ENCODE measurements around the gene GPC6.

GPC6 gene

DNA sequence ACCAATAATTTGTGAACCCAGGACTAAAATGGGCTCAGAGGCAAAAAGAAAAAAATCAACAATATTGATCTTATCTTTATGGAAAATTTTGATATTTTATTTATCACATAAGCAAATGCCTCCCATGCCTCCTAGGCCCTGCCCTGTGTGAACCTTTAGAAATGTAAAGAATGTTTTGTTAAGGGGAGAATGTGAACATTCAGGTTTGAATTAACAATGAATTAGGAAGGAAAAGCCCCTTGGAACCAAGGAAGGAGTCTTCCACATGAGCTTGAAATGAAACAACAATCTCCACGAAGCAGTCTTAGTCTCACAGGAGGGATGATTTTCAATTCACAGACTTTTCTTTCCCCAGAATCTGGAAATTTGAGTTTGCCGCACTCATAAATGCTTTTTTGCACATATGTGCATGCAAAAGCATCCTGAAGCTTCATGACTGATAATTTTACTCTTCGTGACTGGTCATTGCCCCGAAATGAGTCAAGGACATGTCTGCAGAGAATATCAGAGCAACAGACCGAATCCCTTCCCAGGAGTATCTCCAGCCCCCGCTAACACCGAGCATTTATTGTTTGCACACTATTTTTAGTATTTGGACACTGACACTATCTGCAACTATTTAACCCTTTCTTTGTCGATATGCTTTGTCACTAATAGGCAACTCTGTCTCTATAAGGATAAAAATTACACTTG, 1117.7 kb downstream of the GPC6 start:
- no peak for DNase-seq

DNA sequence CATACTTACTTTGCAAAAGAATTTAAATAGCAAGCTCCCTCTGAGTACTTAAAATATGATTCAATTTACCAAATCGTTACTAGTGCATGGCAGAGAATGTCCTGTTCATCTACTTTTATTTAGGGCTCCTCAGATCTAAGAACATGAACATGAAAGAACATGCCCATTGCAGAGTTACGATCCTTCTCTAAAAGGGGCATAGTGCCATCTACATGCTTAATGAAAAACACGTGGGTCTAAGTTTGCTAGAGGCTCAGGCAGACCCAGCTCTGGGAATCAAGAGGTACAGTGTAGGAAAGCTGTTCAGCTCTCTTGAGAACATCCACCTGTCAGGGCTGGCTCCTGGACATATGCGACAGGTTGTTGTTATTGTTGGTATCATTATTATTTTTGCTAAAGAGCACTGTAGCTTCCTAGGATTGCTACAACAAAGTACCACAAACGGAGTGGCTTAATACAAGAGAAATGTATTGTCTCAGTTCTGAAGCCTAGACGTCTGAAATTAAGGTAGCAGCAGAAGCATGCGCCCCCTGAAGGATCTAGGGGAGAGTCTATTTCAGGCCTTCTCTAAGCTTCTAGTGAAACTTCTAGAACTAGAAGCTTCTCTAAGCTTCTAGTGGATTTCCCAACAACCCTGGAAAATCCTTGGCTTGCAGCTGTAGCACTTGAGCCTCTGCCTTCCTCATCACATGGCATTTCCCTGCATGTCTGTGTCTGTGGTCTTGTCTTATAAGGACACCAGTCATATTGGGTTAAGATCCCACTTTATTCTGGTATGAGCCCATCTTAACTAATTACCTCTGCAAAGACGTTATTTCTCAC, 1119.0 kb downstream of the GPC6 start:
- DNase-seq, result peak; percentile 56

DNA sequence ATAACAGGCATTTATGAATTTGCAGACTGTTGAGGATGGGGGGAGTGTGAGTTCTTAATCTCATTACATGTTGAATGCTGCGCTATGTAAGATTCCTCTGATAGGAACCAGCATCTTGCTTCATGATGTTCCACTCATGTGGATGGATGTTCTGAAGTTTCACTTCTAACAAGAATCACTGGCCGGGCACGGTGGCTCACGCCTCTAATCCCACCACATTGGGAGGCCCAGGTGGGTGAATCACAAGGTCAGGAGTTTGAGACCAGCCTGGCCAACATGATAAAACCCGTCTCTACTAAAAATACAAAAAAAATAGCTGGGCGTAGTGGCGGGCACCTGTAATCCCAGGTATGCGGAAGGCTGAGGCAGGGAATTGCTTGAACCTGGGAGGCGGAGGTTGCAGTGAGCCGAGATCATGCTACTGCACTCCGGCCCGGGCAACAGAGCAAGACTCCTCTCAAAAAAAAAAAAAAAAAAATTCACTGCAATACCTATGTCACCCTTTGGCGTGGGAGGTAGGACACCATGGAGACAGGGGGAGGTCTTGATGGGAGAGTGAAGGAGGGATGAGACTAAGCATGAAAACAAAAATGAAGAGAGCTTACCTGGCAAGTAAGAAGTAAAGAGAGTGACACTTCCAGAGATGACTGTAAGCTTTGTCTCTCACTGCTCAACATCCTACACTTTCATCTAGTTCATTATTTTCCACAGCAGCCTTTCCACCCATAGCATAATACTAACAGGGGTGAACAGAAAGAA, 1119.8 kb downstream of the GPC6 start:
- no peak for DNase-seq

DNA sequence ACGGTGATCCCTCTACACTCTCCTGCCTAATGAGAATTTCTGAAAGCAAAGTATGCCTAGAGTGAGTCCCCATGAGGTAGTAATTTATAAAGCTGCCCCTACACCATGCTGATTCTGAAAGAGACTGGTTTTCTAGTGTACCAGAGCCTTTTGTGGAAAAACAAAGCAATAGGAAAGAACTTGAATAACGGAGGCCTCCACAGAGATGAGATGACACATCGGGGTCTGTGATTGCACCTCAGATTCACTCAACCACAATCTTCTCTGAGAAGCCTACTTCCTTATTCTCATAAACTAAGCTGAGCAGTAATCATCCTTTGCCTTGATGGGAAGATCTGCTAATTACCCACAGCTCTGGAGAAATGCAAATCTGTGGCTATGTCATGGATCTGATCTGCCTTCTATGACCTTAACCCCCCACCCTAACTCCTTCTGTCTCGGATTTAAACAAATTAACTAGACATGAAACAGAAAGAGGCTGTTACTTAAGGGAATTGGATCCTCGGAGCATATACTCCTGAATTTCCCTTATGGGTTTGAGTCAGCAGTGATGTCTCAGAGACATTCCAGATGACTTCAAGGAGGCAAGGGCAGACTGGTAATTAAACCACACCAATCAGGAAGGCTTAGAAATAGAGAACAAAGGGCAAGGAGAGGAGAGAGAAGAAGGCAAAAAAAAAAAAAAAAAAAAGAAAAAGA, 1124.8 kb downstream of the GPC6 start:
- DNase-seq, result no peak

DNA sequence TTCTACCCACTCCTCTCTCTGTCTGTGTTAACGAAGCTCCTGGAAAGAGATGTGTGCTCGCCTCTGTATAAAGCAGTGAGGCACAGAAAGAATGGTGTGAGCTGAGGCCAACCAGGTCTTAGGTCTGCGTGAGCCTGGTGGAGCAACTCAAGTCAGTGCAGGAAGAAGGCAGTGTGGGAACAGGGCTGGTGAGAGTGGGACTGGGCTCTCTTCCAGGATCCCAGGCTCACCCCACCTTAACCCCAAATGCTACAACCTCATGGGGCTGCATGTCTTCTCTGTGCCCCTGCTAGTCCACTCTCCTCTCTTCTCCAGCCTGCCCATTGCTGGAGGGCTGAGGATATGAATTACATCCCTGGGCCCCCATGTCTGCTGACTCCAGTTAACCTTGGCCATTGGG, 1125.5 kb downstream of the GPC6 start:
- DNase-seq, result no peak

DNA sequence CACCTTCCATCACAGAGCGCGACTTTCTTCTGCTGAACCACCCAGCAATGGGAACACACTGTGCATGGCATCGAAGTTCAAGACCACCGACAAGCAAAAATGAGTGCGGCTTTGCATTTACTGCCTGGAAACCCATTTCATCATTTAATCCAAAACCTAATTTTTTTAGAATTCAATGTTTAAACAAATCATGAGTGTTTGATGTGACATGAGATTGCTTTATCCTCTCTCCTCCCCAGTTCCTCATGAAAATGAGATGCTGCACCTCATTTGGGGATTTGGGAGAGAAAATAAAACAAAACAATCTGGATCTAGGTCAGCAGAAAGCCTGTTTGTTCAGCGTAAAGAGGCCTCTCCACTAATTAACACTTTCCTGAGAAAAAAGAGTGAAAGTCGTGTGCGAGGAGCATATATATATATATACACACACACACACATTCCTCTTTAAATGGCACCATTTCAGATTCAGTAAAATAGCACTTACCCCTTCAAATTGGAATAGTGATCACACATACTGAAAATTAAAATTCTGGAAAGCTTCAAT, 1126.6 kb downstream of the GPC6 start:
- no peak for DNase-seq

DNA sequence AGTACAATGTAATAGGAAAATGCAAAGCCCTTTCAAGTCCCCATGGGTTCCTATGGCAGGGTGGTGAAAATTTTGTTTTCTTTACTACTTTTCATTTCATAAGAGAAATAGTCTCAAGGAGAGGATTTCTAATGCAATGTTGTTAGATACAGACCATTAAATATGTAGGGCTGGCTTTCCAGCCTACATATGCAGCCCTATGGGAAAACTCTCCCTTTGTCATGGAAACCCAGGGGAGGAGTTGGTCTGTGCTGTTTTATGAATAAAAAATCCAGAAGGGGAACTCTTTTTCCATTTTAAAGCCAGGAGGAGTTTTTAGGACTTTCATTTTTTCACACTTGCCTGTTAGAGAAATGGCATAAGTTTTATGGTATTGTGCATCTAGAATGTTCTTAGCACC, 1133.3 kb downstream of the GPC6 start:
- DNase-seq, result no peak

DNA sequence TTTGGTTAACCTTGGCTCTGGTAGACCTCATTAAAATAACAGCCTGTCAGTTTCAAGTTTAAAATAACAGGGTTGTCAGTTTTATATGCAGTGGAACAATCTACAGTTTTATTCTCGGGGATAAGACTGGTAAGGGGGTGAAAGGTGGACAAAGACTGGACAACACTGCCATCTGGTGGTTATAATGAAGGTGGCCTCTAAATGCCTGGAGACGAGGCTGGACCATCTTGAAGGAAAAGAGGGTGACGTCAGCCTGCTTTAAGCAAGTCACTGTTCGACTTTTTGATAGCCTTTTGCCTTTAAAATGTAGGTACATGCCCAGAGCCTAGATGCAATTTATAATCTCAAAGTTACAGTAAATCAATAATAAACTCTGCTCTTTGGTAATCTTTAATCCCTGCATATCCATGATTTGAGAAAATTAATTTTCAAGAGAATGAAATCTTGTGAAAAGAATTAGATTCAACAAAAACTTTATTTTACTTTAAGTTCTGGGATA, 1135.9 kb downstream of the GPC6 start:
- peak; percentile 87 for DNase-seq

DNA sequence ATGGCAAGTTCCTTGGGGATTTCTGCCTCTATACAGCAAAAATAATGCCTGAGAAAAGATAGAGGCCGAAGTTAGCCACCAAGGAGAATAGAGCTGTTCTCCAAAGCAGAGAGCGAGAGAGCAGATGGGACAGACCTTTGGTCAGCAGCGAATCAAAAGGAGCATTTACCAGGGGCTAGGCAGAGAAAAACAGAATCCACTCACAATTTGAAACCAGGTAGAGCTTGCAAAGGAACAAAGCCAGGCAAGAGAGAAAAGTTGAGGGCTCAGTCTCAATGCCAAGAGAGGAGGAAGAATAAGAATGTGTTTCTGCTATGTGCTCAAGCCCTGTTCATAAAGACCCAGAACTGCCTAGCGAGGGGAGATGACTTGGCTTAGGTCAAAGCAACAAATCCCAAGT, 1140.1 kb downstream of the GPC6 start:
- DNase-seq, result no peak

DNA sequence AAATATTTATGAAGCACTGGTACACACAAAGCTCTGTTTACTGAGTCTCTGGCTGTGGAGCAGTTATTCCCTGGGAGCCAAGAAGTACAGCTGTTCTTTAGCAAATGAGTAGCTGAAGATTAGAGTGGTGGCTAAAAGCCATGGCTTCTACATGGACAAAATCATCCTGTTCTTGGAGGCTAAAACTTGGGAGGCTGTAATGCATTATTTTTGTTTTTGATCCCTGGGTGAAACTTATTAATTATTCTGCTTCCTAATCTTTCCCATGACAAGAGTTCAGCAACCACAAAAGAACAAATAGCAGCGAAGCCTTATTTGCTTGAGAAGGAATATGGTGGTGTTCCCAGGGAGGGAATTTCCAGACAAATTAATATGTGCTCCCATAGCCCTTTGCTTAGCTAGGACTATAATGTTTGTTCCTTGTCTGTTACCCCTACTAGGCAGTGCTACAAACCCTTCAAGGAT, 1143.4 kb downstream of the GPC6 start:
- no peak for DNase-seq

DNA sequence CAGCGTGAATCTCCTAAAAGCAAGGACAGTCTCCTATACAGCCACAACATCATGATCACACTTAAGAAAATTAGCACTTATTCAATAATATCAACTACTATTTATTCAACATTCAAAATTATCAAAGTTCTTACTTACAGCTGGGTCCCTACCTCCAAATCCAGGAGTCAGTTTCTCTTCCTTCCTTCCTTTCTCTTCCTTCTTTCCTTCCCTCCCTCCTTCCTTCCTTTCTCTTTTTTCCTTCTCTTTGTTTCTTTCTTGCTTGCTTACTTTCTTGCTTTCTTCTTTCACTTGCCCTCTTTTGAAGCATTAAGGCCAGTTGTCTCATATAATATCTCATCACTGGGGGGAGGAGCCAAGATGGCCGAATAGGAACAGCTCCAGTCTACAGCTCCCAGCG, 1145.2 kb downstream of the GPC6 start:
- DNase-seq, result no peak

DNA sequence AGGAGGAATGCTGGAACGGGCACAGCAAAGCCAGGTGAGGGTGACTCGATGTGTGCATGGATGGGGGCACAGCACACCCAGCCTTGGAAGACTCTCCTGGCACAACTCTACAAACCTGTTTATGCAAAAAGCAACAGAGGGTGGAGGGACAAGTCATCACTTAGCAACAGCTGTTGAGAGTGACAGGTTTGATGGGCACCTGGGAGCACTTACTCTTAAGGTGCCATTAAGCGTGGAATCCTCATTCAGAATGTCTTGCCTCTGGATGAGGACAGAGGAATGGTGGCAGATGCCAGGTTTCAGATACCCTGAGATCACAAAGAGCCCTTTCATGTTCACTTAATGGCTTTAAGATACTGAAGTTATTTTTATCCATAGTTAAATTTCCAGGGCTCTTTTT, 1155.9 kb downstream of the GPC6 start:
- no peak for DNase-seq

DNA sequence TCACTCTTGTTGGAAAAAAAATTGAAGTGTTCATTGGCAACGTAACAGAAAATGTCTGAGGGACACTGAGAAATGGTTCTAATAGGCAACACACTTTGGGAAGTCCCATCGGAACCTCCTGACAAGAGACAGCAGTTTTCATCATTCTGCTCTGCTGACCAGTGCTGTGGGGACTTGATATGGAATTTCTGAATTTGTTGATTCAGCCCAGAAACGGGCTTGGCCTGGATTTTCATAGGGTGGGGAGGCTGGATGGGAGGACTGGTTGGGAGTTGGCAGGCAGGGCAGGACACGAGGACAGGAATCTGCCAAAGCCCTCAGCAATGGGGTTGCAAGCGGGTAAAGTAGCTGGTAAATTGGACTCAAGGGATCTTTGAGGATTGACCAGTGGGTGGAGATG, 1156.4 kb downstream of the GPC6 start:
- DNase-seq, result no peak

DNA sequence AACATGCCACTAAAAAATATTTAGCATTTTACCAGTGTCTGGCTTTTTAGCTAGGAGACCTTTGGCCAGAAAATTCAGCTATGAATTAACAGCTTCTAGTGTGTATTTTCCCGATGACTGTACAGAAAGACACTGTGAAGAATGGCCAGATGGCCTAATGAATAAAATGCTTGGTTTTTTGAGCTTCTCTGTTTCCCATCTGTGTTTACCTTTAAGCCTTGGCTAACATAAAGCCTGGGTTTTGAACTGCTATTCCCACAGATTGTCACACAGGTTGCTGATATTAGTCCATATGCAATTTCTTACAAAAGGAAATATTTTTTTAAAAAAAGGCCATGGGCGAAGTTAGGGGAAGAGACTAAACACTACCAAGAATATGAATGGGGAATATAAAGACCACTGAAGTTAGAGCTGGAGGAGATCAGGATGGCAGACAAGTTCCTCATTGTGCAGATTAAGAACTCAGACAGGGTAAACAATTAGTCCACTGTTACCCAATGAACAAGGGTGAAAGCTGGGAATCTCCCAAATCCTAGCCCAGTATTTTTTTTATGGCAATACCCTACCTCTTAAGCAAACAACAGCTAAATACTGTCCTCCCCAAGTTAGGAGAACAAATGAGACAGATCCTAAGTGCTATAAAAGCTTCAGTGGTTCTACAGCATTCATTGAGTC, 1157.8 kb downstream of the GPC6 start:
- DNase-seq, result no peak

DNA sequence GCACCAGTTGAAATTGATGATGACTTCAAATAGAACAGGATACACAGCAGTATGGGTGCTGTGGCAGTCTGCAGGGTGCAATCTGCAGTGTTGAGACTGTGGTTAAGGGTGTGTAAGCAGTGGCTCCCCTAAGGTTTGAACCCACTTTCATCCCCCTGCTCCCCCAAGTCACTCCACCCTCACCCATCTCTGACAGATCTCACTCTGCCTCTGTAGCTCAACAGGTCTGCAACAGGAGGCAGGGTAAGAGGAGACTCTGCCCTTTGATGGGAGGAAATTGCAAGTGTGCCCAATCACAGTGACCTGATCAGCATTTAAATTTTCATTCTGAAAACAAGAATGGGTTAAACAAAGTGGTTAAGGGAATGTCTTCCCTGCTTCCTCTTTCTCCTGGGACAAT, 1160.4 kb downstream of the GPC6 start:
- DNase-seq, result no peak

DNA sequence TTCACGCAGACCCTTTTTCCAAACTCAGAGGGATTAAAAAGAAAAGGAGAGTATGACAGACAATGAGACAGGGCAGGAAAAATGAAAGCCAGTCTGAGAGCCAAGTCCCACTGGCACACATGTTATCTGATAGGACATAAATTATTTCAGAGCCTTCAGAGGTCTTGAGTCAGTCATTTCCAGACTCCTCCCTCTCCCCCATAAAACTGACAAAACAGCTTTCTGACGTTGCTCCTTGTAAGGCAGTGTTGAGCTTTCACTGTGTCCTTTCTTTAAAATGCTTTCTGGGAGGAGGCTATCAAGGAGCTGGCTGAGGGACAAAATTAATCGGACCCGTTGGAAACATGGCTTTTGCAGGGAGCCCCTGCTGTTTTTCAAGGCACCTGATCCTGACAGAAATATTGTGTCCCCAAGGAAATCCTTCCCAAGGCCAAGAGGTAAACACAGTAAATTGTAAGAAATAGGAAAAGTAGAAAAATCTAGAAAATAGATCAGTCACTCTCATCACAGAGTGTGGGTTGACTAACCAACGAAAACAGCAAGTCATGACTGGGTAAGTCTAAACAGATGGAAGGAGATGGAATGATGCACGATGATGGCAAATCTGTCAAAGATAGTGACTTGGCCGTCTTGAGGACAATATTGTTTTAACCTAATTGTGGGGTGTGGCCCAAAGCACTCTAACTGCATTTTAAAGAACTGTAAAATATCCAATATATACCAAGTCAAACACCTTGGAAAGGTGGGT, 1163.2 kb downstream of the GPC6 start:
- no peak for DNase-seq

DNA sequence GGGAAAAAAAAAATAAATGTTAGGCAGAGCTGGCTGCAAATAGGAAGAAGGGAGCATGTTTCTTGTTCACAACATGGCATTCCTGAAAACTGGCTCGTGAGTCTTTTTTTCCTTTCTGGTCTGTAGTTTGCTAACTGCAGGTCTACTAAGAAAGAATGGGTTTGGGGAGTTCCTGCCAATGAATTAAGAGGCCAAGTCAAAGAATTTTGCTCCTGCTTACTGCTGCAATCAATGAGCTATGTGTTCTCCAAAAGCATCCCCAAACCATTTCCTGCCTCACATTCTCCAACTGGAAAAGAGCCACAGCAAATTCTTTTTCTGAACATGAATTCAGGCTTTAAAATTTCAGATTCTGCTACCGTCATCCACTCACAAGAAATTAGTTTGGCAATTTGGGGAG, 1164.3 kb downstream of the GPC6 start:
- DNase-seq, result no peak

DNA sequence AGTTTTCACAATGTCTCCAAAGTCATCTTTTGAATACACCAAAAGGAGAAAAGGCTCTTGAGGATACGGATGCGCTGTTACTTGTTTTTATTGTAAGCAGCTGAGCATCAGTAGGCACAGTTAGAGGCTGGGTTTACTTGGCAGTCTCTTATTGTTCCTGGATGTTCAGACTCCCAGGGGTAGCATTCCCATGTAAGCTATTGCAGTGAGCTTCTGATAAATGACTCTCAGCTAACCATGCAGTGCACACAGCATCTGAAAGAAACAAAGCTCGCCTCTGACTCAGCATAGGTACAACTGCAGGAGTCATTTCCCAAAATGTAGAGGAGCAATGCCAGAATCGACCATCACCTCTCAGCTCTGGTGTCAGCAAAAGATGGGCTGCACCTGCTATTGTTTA, 1168.1 kb downstream of the GPC6 start:
- peak; percentile 82 for DNase-seq

DNA sequence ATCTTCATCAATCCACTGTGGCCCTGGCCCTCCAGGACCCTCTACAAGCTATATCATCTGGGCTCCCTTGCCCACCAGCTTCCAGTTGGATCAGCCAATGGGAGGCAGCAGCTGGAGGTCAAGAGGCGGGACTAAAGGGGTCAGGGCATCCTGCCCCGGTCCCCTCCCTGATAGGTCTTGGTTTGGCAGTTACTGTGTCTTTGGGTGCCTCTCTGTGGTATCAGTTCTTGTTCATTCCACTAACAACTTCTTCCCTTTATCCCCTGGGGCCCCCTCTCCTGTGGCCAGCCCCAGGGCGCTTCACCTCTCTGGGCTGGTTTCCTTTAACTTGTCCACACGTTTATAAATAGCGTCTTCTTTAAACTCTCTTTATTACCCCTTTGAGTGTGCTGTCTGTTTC, 1169.3 kb downstream of the GPC6 start:
- DNase-seq, result no peak

DNA sequence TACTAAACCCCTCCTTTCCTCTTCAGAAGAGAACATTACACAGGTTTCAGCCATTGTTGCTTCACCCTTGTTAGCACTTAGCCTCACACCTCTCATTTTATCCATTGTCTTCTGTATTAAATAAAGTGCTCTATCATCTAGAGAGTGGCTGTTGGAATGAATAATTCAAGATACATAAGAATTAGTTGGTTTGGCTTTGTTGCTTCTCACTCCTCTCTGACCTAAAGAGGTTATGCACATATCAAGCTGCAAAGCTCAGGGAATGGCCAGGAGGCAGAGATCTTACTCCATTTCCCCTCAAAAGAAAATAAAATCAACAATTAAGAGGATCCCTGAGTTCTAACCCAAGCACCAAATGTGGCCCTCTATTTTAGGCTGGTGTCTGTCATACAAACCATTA, 1173.2 kb downstream of the GPC6 start:
- no peak for DNase-seq

DNA sequence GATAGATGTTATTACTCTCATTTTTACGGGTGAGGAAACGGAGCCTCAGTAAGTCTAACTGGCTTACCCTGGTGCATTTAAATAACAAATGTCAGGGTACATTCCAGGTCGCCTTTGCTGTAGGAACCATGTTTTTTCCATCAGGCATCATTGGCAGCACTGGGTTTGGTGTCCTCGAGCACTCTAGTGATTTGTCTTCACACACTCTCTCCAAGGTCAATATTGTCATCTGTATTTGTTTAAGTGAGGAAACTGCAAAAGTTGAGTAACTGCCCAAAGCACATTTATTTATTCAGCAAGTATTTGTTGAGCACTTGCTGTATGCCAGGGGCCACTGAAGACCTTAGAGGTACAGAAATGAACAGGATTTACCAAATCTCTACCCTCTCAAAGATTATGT, 1174.3 kb downstream of the GPC6 start:
- no peak for DNase-seq
